Peyer's patch (tissue), 4 donors: ENCODE results near the gene CEND1.

Experiments used
- CTCF ChIP-seq, 6 experiments: fragments of 450-650 bp in 4 of 6; fragments of 200-600 bp in 2 of 6; sonication (generic) in 1 of 6; IDR thresholded peaks; one replicate each; pipeline ENCODE4 v1.5.1; 2017 to 2019; ENCODE audit warnings: antibody characterized with exemption in 6 of 6, mild to moderate bottlenecking in 3 of 6, moderate library complexity in 1 of 6
- POLR2A ChIP-seq, 2 donors: fragments of 450-650 bp; IDR thresholded peaks; one replicate each; pipeline ENCODE4 v1.5.1; 2017; ENCODE audit warnings: antibody characterized with exemption in 2 of 2, mild to moderate bottlenecking in 2 of 2, moderate library complexity in 2 of 2

- no peak for TF ChIP-seq CTCF (IDR thresholded peaks at IDR 0.05)
- TF ChIP-seq POLR2A (IDR thresholded peaks at IDR 0.05), result no peak
Observed at GRCh38 chr11:766106-766935, 23.6 kb downstream of the CEND1 start.
